Fibroblast of skin of right quadriceps (primary cell): ENCODE results near the gene CYP1A1.
A peak's percentile ranks its signal among the peaks of the same experiment; 100 is the strongest.
"Not testable (repeated sequence)": the region's sequence is repeated elsewhere in the genome, so short reads cannot be mapped to it uniquely, and the experiment has no call there.

Experiments used
- DNase-seq: peaks from one replicate; pipeline ENCODE4 v3.0.0-alpha.2; 2013

CYP1A1 gene

GRCh38 chr15:74725225-74725774 is at the start of gene CYP1A1:
TSS of gene CYP1A1 (minus strand) at chr15:74725528. CDS start at chr15:74723097, 2,431 bp downstream.
- DNase-seq: no peak

GRCh38 chr15:74773731-74774252 is 48.5 kb upstream of the CYP1A1 start:
- DNase-seq: no peak

GRCh38 chr15:74773329-74773728 is 48.0 kb upstream of the CYP1A1 start:
- no peak for DNase-seq

DNA sequence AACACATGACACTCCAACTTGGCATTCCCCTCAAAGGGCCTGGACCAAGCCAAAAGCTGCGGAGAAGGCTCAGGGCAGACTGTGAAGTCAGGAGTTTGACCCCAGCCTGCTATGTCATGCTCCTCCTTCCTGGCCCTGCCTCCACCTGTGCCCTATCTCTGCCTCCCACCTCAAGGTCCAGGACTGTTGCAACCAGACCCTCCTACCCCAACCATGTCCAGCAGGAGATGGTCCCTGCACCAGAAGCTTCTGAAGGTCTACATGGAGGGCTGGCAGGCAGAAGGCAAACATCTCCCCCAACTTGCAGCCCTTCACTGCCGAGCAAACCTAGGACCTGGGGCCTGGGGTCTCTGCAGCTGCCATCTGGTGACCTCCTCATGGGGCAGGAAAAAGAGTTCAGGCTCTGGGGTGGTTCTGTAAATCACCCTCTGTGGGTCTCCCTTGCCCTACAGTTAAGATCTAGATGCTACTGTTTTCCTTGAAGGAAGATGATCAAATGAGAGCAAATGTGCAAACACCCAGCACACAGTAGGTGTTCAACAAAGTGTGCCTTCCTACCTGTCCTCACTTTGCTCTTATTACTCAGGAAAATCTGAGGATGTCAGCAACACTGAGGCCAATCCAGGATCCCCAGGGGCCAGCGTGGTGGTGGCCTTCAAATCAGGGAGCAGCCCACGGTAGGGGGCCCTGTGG is 45.0 kb upstream of the CYP1A1 start:
- DNase-seq: no peak

DNA sequence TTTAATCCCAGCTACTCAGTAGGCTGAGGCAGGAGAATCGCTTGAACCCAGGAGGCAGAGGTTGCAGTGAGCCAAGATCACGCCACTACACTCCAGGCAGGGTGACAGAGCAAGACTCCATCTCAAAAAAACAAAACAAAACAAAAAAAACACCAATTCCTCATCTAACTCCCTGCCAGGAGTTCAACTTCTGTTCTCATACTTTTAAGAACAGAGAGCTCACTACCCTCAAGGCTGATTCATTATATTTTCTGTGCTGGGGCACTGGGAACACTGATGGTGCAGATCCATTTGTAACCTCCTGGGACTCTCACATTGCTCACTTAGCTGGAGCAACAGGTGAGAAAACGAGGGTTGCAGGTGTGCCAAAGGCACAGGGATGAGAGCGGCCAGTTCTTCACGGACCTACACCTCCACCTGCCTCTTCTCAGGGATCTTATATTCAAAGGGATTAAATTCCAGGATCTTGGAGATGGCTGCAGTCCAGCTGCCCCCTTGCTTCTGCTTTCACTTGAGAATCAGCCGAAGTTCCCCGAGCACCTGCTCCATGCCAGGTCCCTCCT is 44.2 kb upstream of the CYP1A1 start:
- DNase-seq: no peak

DNA sequence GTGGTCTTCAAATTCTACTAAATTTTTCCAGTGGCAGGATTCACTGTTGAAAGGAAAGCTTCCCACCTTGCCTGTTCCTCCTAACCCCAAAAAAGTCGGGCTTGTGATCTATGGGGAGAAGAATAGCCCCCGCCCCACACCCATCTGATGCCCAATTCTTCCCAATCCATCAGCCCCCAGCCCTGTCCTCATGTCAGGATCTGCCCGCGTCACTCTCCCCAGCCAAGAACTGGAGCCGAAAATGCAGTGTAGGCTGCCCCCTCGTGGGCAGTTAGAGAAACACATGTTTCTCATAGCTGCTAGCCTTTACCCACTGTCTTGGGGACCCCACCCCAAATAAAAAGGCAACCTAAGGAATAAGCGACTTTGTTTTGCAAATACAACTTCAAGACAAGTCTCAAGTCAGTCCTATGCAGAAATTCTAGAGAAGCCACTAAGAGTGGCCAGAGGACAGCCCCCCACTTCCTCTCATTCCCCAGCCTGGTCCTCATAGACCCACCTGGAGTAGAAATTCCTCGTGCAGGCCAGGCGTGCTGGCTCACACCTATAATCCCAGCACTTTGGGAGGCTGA is 43.5 kb upstream of the CYP1A1 start:
- peak; percentile 45 for DNase-seq

DNA sequence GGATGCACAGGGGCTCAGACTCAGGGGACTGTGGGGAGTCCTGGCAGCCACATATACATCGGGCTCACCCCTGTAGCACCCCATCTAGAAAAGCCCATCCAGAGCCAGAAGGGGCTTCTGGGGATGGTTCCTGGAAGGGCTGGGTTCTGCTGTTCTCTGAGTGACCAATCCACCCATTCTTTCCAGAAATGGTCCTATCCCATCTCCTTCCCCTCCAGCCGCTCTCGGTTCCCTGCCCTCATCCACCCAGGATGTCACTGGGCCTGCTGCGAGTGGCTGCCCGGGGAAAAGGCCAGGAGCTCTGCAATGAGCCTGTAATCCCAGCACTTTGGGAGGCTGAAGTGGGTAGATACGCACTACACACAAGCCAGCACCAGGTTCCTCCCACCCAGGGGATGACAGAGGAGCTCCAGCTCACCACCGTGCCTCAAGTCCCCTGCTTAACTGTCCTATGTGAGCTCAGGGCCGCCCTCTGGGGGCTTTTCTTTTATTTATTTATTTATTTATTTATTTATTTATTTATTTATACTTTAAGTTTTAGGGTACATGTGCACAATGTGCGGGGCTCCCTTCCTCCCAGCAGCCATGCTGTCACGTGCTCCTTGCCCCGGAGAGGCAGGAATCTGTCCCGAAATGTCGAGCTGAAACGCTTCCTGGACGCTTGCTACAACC is 42.9 kb upstream of the CYP1A1 start:
- DNase-seq: no peak

DNA sequence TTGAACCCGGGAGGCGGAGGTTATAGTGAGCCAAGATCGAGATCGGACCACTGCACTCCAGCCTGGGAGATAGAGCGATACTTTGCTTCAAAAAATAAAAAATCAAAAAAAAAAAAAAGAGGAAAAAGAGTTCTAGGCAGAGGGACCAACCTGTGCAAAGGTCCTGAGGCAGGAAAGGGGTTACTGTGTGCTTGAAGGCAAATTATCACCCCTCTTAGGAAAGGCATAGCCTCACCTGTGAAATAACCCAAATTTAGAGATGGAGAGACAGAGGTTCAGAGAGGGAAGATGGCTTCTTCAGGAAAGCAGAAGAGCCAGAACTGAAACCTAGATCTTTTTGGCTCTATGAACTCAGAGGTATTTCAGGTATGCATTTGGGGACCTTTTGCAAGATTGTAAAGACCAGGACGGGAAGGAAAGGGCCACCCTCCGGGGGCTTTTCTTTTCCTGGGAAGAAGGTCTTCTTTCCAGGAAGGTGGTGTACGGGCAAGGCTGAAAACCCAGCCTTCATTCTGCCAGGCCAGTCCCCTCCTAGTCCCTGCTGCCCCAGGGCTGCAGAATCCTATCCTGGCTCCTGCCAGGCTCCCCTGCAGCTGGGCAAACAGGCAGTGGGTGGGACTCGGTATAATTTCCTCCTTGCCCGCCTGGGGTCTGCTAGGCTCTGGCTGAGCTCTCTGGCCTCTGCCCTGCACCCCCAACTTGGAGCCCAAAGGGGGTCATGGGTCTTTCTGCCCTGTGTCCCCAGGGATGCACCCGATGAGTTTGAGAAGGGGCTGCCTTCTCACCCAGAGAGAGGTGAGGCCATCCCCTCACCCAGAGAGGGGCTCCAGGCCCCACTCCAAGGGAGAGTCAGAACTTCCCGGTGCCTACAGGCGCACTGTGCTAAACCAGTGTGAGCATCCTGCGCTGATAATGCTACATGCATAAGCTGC is 42.1 kb upstream of the CYP1A1 start:
- DNase-seq: no peak

DNA sequence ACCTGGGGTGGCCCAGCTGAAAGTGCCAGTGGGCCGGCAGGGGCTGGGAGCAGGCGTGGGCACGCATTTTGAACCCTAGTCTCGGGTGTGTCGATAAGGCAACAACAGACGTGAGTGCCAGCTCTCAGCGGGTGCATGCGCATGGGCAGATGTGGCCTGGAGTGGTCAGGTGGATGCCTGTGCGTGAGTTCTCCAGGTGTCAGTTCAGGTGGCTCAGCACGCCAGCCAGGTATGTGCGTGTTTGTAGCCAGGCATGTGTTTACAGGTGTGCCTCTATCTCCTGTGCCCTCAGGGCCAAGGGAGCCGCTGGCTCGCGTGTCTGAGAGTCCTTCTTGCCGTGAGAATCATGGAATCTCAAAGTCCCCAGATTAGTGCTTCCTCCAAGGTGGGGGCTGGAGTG is 38.1 kb upstream of the CYP1A1 start:
- no peak for DNase-seq

GRCh38 chr15:74762791-74763150 is 37.4 kb upstream of the CYP1A1 start:
- DNase-seq: no peak

DNA sequence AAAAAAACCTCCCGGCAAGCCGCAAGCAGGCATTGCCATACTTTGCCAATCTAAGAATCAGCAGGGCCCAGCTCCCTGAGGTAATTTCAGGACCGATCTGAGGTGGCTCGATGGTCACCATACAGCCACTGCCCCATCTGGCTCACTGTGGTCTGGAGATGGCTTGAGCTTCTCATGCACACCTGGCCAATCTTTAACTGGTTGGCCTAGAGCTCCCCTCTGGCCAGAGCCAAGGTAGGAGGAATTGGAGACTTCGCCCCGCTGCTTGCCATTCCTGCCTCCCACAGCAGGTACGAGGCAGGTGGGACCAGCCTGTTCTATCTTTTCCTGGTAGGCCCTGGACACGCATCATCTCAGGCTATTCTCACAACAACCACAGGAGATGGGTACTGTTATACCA is 33.4 kb upstream of the CYP1A1 start:
- DNase-seq: no peak

DNA sequence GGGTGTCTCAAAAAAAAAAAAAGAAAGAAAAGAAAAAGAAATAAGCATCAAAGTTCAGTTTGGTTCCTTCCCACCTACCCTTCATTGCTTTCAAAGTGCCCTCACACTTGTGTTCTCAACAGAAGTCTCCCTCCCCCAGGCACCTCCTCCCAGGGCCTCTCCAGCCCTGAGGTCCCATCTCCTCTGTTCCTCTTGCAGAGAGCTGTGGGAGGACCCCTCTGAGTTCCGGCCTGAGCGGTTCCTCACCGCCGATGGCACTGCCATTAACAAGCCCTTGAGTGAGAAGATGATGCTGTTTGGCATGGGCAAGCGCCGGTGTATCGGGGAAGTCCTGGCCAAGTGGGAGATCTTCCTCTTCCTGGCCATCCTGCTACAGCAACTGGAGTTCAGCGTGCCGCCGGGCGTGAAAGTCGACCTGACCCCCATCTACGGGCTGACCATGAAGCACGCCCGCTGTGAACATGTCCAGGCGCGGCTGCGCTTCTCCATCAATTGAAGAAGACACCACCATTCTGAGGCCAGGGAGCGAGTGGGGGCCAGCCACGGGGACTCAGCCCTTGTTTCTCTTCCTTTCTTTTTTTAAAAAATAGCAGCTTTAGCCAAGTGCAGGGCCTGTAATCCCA is 29.4 kb upstream of the CYP1A1 start:
- DNase-seq: no peak

DNA sequence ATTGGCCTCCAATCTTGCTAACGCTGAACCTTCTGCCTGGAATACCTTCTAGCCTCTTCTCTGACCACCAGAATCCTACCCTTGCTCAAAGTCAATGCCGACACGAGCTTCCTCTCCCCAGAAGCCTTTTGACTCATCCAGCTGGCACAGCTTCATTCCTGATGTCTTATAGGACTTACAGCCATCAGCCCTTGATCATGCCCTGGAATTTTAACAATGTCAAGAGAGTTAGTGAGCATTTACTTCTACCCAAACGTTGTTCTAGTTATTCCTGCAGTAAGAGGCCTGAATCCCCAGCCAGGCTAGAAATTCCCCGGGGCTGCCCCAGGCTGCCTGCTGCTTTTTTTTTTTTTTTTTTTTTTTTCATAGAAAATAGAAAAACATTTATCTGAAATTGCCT is 27.2 kb upstream of the CYP1A1 start:
- DNase-seq: peak; percentile 51

- no peak for DNase-seq
These were observed 26.7 kb upstream of the CYP1A1 start for GRCh38 chr15:74752011-74752410.

GRCh38 chr15:74750751-74751150 is 25.4 kb upstream of the CYP1A1 start:
- no peak for DNase-seq

GRCh38 chr15:74749832-74750231 is 24.5 kb upstream of the CYP1A1 start:
- DNase-seq: no peak

- DNase-seq: no peak
These were observed 23.1 kb upstream of the CYP1A1 start, which contains the start of gene CYP1A2 for GRCh38 chr15:74748322-74748946. TSS of gene CYP1A2 (plus strand) at chr15:74748845. CDS start at chr15:74749739, 894 bp downstream.

- no peak for DNase-seq
These were observed 21.1 kb upstream of the CYP1A1 start for GRCh38 chr15:74746389-74746788.

DNA sequence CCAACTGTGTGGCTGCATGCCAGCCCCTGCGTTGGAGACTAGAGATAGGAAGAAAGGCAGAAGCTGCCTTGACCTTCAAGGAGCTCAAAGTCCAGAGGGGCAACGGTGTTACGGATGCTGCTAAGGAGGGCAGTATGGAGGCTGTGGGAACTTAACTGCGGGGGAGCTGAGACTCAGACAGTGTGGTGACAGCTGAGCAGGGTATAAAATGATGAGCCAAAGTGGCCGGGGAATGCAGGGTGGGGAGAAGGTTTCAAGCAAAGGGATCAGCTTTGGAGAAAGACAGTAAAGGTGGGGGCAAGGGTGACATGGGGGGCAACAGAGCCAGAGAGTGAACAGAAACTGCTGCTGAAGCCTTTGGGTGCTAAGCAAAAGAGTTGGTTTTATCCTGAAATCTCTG is 17.1 kb upstream of the CYP1A1 start:
- DNase-seq: no peak

DNA sequence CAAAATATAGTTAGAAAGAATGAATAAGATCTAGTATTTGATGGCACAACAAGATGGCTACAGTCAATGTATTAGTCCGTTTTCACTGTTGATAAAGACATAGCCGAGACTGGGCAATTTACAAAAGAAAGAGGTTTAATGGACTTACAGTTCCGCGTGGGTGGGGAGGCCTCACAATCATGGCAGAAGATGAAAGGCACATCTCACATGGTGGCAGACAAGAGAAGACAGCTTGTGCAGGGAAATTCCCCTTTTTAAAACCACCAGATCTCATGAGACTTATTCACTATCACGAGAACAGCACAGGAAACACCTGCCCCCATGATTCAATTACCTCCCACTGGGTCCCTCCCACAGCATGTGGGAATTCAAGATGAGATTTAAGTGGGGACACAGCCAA is 12.9 kb upstream of the CYP1A1 start:
- not testable (repeated sequence) for DNase-seq

GRCh38 chr15:74735305-74735704 is 10.0 kb upstream of the CYP1A1 start:
- no peak for DNase-seq
